Thyroid gland (tissue), 4 donors: ENCODE measurements around the gene IL22RA1. TPM values are rescaled to one million over a fixed set of nuclear protein-coding genes. Genes with fewer than 3 reads are reported as not detected.
A peak's percentile ranks its signal among the peaks of the same experiment; 100 is the strongest.

ENCODE experiments used
- DNase-seq, 2 donors: peaks; one replicate each; pipeline ENCODE4 v3.0.0-alpha.2; 2019
- H3K27ac ChIP-seq, 3 donors: fragments of 200-600 bp; sonication (generic); 1 replicate in 2 of 3; 2 replicates in 1 of 3; pipeline ENCODE4 v1.5.1; 2016 to 2019; ENCODE audit warnings: mild to moderate bottlenecking in 1 of 3, moderate library complexity in 1 of 3
- H3K27me3 ChIP-seq: fragments of 200-600 bp; sonication (generic); one replicate; pipeline ENCODE4 v1.5.1; 2019
- H3K36me3 ChIP-seq, 2 donors: fragments of 200-600 bp; sonication (generic); one replicate each; pipeline ENCODE4 v1.5.1; 2016 to 2019
- H3K4me1 ChIP-seq, 2 donors: fragments of 200-600 bp; sonication (generic); one replicate each; pipeline ENCODE4 v1.5.1; 2017 to 2019
- H3K4me3 ChIP-seq, 3 donors: fragments of 200-600 bp; sonication (generic); replicated peaks in 1 of 3; 1 replicate in 2 of 3; 2 replicates in 1 of 3; pipeline ENCODE4 v1.5.1; 2016; ENCODE audit warnings: mild to moderate bottlenecking in 1 of 3
- H3K9me3 ChIP-seq: fragments of 200-600 bp; sonication (generic); one replicate; pipeline ENCODE4 v1.5.1; 2017
- POLR2A ChIP-seq, 2 donors: fragments of 450-650 bp; IDR thresholded peaks; one replicate each; pipeline ENCODE4 v1.6.1; 2017; ENCODE audit warnings: antibody characterized with exemption in 2 of 2, mild to moderate bottlenecking in 2 of 2, moderate library complexity in 1 of 2
- WGBS, 2 donors: methylation state at CpG; one replicate each; pipeline ENCODE4 v1.1.5; 2017; 5-methylcytosine and 5-hydroxymethylcytosine counted together
- intact Hi-C: fragments of 100-400 bp; cut with DNase I; formaldehyde crosslinking; loops from one replicate; pipeline ENCODE4 v1.15.1; 2023
- total RNA-seq, 4 donors: library from RNA; depleted of rRNA; stranded (reverse); fragments of >200 nt; gene quantifications; one replicate each; pipeline ENCODE4 v1.2.3, GENCODE V29; 2016
- TF ChIP-seq, protein P1 (sequence below), 6 experiments: fragments of 200-600 bp in 3 of 6; fragments of 450-650 bp in 3 of 6; sonication (generic) in 3 of 6; IDR thresholded peaks; one replicate each; pipeline ENCODE4 v1.5.1; 2016 to 2019; ENCODE audit warnings: antibody characterized with exemption in 6 of 6, mild to moderate bottlenecking in 2 of 6, inconsistent platforms in 1 of 6, moderate library complexity in 1 of 6

The IL22RA1 gene
- total RNA-seq, 4 donors from 2014 or later, result 1.1 TPM; not detected in 3

GRCh38 chr1:24113641-24114033, 29.3 kb downstream of the IL22RA1 start:
- peaks cover 5 to 21% of the 10 kb centered on the region in 2 donors for H3K4me1 ChIP-seq
- intact Hi-C loops, result no loop called here
- H3K27ac ChIP-seq, result no peak overlapping the region
- no peak for TF ChIP-seq POLR2A (IDR thresholded peaks at IDR 0.05)
- TF ChIP-seq, protein P1, sequence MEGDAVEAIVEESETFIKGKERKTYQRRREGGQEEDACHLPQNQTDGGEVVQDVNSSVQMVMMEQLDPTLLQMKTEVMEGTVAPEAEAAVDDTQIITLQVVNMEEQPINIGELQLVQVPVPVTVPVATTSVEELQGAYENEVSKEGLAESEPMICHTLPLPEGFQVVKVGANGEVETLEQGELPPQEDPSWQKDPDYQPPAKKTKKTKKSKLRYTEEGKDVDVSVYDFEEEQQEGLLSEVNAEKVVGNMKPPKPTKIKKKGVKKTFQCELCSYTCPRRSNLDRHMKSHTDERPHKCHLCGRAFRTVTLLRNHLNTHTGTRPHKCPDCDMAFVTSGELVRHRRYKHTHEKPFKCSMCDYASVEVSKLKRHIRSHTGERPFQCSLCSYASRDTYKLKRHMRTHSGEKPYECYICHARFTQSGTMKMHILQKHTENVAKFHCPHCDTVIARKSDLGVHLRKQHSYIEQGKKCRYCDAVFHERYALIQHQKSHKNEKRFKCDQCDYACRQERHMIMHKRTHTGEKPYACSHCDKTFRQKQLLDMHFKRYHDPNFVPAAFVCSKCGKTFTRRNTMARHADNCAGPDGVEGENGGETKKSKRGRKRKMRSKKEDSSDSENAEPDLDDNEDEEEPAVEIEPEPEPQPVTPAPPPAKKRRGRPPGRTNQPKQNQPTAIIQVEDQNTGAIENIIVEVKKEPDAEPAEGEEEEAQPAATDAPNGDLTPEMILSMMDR (IDR thresholded peaks at IDR 0.05), result no peak
- H3K4me3 ChIP-seq, result no peak overlapping the region
- no peak for DNase-seq
- WGBS, 2 donors, result 73 to 79% methylated on average over 6 of the region's 6 CpGs
- H3K36me3 ChIP-seq, result no peaks in the 10 kb centered on the region
- no peaks in the 10 kb centered on the region for H3K27me3 ChIP-seq
- no peaks in the 10 kb centered on the region for H3K9me3 ChIP-seq

- DNase-seq, result peak; percentile 78 to 80
- Histone ChIP-seq H3K27ac (peak within 1 kb of the TSS in 1 of 3 donors; percentile 57), H3K9me3 (no peaks in the 10 kb centered on the region), H3K4me3 (peak within 1 kb of the TSS in 1 of 3 donors; percentile 13), H3K4me1 (peaks cover 5 to 26% of the 10 kb centered on the region in 2 donors), H3K27me3 (no peaks in the 10 kb centered on the region), H3K36me3 (no peaks in the 10 kb centered on the region)
- intact Hi-C loops, result no loop called here
- TF ChIP-seq, protein P1 (IDR thresholded peaks at IDR 0.05), result peak in 5 of 6 experiments; percentile 18 to 70 (median 63)
- TF ChIP-seq POLR2A (IDR thresholded peaks at IDR 0.05), result no peak
- WGBS, 2 donors, result 4 to 15% methylated on average over 19 to 24 of the region's 27 CpGs
These were observed 30.8 kb downstream of the IL22RA1 start, which contains the start of gene MYOM3 for GRCh38 chr1:24111996-24112779. MYOM3 (minus strand) TSS chr1:24112135; CDS start chr1:24108636, 3,499 bp downstream.

GRCh38 chr1:24111262-24111995, 31.5 kb downstream of the IL22RA1 start:
- WGBS, 2 donors, result 79 to 87% methylated on average over 19 to 20 of the region's 20 CpGs
- DNase-seq, result no peak
- TF ChIP-seq, protein P1 (IDR thresholded peaks at IDR 0.05), result no peak
- intact Hi-C loops, result no loop called here
- Histone ChIP-seq H3K9me3 (no peaks in the 10 kb centered on the region), H3K27ac (peak overlapping the region in 1 of 3 donors; percentile 57), H3K27me3 (no peaks in the 10 kb centered on the region), H3K4me3 (no peak overlapping the region), H3K36me3 (no peaks in the 10 kb centered on the region), H3K4me1 (peaks cover 5 to 26% of the 10 kb centered on the region in 2 donors)

DNA sequence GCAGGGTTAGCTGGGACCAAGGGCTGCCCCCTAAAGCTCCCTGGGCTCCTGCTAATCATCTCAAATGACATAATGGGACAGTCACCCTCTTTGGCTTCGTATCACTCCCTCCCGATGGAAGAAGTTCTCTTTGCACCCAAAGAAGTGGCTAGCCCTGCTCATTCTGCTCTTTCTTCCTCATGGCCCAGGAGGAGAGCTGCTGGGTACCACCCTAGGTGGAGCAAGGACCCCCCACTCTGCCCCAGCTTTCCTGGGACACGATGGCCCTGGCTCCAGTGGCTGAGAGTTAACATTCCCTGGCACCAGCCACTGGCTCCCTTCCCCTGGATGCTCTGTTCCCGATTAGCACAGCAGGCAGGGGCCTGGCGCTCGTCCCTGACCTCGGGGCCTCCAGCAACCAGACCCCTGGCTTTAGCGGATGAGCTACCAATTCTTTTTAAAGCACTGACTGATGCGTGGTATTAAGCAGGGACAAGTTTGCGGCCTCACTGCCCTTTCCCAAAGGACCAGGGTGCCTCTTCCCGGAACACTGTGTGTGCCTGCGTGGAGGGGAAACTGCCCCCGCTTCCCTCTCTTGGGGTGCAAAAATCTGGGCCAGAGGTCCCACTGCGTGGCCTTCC, 32.2 kb downstream of the IL22RA1 start:
- Histone ChIP-seq H3K4me3 (no peak overlapping the region), H3K27ac (peak overlapping the region in 1 of 3 donors; percentile 57), H3K9me3 (no peaks in the 10 kb centered on the region), H3K36me3 (no peaks in the 10 kb centered on the region), H3K4me1 (peaks cover 5 to 26% of the 10 kb centered on the region in 2 donors), H3K27me3 (no peaks in the 10 kb centered on the region)
- no peak for DNase-seq
- intact Hi-C loops, result no loop called here
- 66 to 82% methylated on average over 9 to 14 of the region's 14 CpGs for WGBS, 2 donors
- TF ChIP-seq, protein P1 (IDR thresholded peaks at IDR 0.05), result no peak
- TF ChIP-seq POLR2A (IDR thresholded peaks at IDR 0.05), result no peak
